HCT116 (cell line): ENCODE results near the gene CCDC80. TPM values are rescaled to one million over a fixed set of nuclear protein-coding genes. Genes with fewer than 3 reads are reported as not detected.

Source experiments
- ATAC-seq: fragments of 200-7000 bp; cut with Tn5 transposase; 2 replicates; pipeline ENCODE4 v1.9.1; 2020; ENCODE audit warnings: mild to moderate bottlenecking, moderate library complexity
- BruUV-seq: library from RNA; stranded (reverse); fragments of 400-500 nt; replicated peaks from 2 replicates; lab custom pipeline; 2021; lab: Mats Ljungman, UMichigan
- CTCF ChIA-PET: fragments of 300-600 bp; sonication (Branson Sonifier 250); formaldehyde crosslinking; loops from one replicate; lab custom pipeline; 2021; ENCODE audit warnings: antibody characterized with exemption; lab: Charles Lee
- POLR2A ChIA-PET: fragments of 300-600, 350-600 bp; sonication (Branson Sonifier 250); formaldehyde crosslinking; loops from one replicate; lab custom pipeline; 2021; ENCODE audit warnings: antibody characterized with exemption; lab: Charles Lee
- RAD21 ChIA-PET, 2 experiments: fragments of 300-600 bp; sonication (Branson Sonifier 250); formaldehyde crosslinking; loops; one replicate each; lab custom pipeline; 2023; ENCODE audit warnings: low total read pairs in 2 of 2; ENCODE audit not compliant: uncharacterized antibody in 2 of 2, unreplicated experiment in 2 of 2, low non-redundant PET in 1 of 2; lab: Charles Lee
- DNase-seq: peaks from one replicate; pipeline ENCODE4 v3.0.0-alpha.2; 2010; ENCODE audit warnings: low read depth, low spot score
- H2AFZ ChIP-seq: fragments of 200-600 bp; shearing (Covaris generic), sonication (generic); 2 replicates; pipeline ENCODE4 v1.6.1; 2017; ENCODE audit warnings: low read depth, mixed run types, mixed read lengths, antibody characterized with exemption, low read length; ENCODE audit not compliant: poor library complexity, severe bottlenecking
- H3K27ac ChIP-seq: 2 replicates; pipeline ENCODE4 v1.5.1; 2012; ENCODE audit warnings: low read depth, low read length
- H3K27me3 ChIP-seq: fragments of 200-600 bp; sonication (generic); 2 replicates; pipeline ENCODE4 v1.6.1; 2016; ENCODE audit warnings: mixed run types, low read length, mixed read lengths; ENCODE audit not compliant: insufficient read depth
- H3K36me3 ChIP-seq, 2 experiments: fragments of 200-500 bp in 1 of 2; fragments of 200-600 bp in 1 of 2; sonication (Bioruptor generic) in 1 of 2; sonication (generic) in 1 of 2; 2 replicates each; pipeline versions ENCODE4 v1.5.1 to v1.6.1; 2014 to 2016; ENCODE audit warnings: low read length in 2 of 2, inconsistent platforms in 1 of 2, mixed read lengths in 1 of 2, mixed run types in 1 of 2; ENCODE audit not compliant: insufficient read depth in 2 of 2, control insufficient read depth in 1 of 2
- H3K4me1 ChIP-seq, 2 experiments: fragments of 200-600 bp in 1 of 2; sonication (generic) in 1 of 2; 2 replicates each; pipeline versions ENCODE4 v1.5.1 to v1.6.1; 2012 to 2017; ENCODE audit warnings: low read length in 2 of 2, inconsistent platforms in 1 of 2, mild to moderate bottlenecking in 1 of 2, mixed read lengths in 1 of 2, mixed run types in 1 of 2, moderate library complexity in 1 of 2; ENCODE audit not compliant: insufficient read depth in 2 of 2, control insufficient read depth in 1 of 2
- H3K4me2 ChIP-seq: fragments of 200-600 bp; sonication (generic); 2 replicates; pipeline ENCODE4 v1.6.1; 2017; ENCODE audit warnings: mixed run types, low read length, mixed read lengths
- H3K4me3 ChIP-seq, 2 experiments: fragments of 200-600 bp in 1 of 2; sonication (generic) in 1 of 2; replicated peaks in 1 of 2; 2 replicates each; pipeline ENCODE4 v1.5.1; 2011 to 2016; ENCODE audit warnings: low read length in 2 of 2, control low read depth in 1 of 2, low read depth in 1 of 2, mild to moderate bottlenecking in 1 of 2, mixed read lengths in 1 of 2, mixed run types in 1 of 2
- H3K79me2 ChIP-seq: fragments of 200-600 bp; sonication (generic); 2 replicates; pipeline ENCODE4 v1.6.1; 2017; ENCODE audit warnings: mild to moderate bottlenecking, mixed run types, low read length, moderate library complexity, mixed read lengths; ENCODE audit not compliant: insufficient read depth
- H3K9ac ChIP-seq: fragments of 200-600 bp; sonication (generic); 2 replicates; pipeline ENCODE4 v1.6.1; 2016; ENCODE audit warnings: low read length, mixed read lengths
- H3K9me2 ChIP-seq: fragments of 200-600 bp; sonication (generic), shearing (Covaris generic); 2 replicates; pipeline ENCODE4 v1.6.1; 2017; ENCODE audit warnings: mixed run types, mild to moderate bottlenecking, moderate library complexity; ENCODE audit not compliant: insufficient read depth
- H3K9me3 ChIP-seq, 2 experiments: fragments of 200-500 bp in 1 of 2; fragments of 200-600 bp in 1 of 2; sonication (Bioruptor generic) in 1 of 2; sonication (generic) in 1 of 2; 2 replicates each; pipeline ENCODE4 v1.6.1; 2014 to 2017; ENCODE audit warnings: low read length in 2 of 2, mixed read lengths in 2 of 2, inconsistent platforms in 1 of 2, low read depth in 1 of 2, mild to moderate bottlenecking in 1 of 2, mixed run types in 1 of 2, moderate library complexity in 1 of 2; ENCODE audit not compliant: control insufficient read depth in 1 of 2, insufficient read depth in 1 of 2
- H4K20me1 ChIP-seq: fragments of 200-600 bp; sonication (generic), shearing (Covaris generic); 2 replicates; pipeline ENCODE4 v1.6.1; 2017; ENCODE audit warnings: mixed run types, mild to moderate bottlenecking, moderate library complexity; ENCODE audit not compliant: insufficient read depth
- CBX3 ChIP-seq: IDR thresholded peaks from 2 replicates; pipeline ENCODE4 v1.6.1; 2012; ENCODE audit warnings: low read depth
- CEBPB ChIP-seq: IDR thresholded peaks from 2 replicates; pipeline ENCODE4 v1.6.1; 2012; ENCODE audit warnings: low read depth
- EGR1 ChIP-seq: IDR thresholded peaks from 2 replicates; pipeline ENCODE4 v1.6.1; 2012; ENCODE audit warnings: low read depth
- ELF1 ChIP-seq: IDR thresholded peaks from 2 replicates; pipeline ENCODE4 v1.6.1; 2012; ENCODE audit warnings: low read depth, borderline replicate concordance
- EZH2 ChIP-seq: fragments of 200-600 bp; sonication (generic); IDR thresholded peaks from 2 replicates; pipeline ENCODE4 v1.6.1; 2017; ENCODE audit warnings: antibody characterized with exemption, mixed run types
- POLR2A ChIP-seq: IDR thresholded peaks from 2 replicates; pipeline ENCODE4 v1.7.0; 2011; ENCODE audit warnings: borderline replicate concordance; ENCODE audit not compliant: insufficient read depth, insufficient read length; ENCODE audit errors: extremely low read depth
- RAD21 ChIP-seq: IDR thresholded peaks from 2 replicates; pipeline ENCODE4 v1.6.1; 2012; ENCODE audit warnings: low read depth, mild to moderate bottlenecking
- SIN3A ChIP-seq: IDR thresholded peaks from 2 replicates; pipeline ENCODE4 v1.6.1; 2012; ENCODE audit warnings: low read depth
- YY1 ChIP-seq: IDR thresholded peaks from 2 replicates; pipeline ENCODE4 v1.6.1; 2011; ENCODE audit warnings: low read length, low read depth, moderate library complexity, mild to moderate bottlenecking; ENCODE audit not compliant: insufficient replicate concordance; ENCODE audit errors: extremely low read depth
- ZBTB33 ChIP-seq: IDR thresholded peaks from 2 replicates; pipeline ENCODE4 v1.6.1; 2011; ENCODE audit warnings: mild to moderate bottlenecking, low read length, moderate library complexity; ENCODE audit not compliant: insufficient replicate concordance; ENCODE audit errors: extremely low read depth
- intact Hi-C: fragments of 100-400 bp; cut with micrococcal nuclease; formaldehyde crosslinking; loops from 2 replicates; pipeline ENCODE4 v1.10.0; 2022
- total RNA-seq: library from RNA; stranded (reverse); gene quantifications from one replicate; pipeline ENCODE4 v1.2.1, GENCODE V29; 2021; ENCODE audit not compliant: unreplicated experiment
- TF ChIP-seq, protein P1 (sequence below), 3 experiments: fragments of 200-600 bp in 1 of 3; sonication (generic) in 1 of 3; IDR thresholded peaks in 2 of 3; conservative IDR thresholded peaks in 1 of 3; 2 replicates each; pipeline ENCODE4 v1.5.1; 2012 to 2017; ENCODE audit warnings: low read depth in 2 of 3, low read length in 2 of 3, antibody characterized with exemption in 1 of 3, borderline replicate concordance in 1 of 3, control low read depth in 1 of 3, mild to moderate bottlenecking in 1 of 3, mixed read lengths in 1 of 3, mixed run types in 1 of 3, moderate library complexity in 1 of 3; ENCODE audit not compliant: insufficient read depth in 1 of 3
- TF ChIP-seq, protein P2 (sequence below): IDR thresholded peaks from 2 replicates; pipeline ENCODE4 v1.6.1; 2012; ENCODE audit warnings: low read depth

The CCDC80 gene
- total RNA-seq, 1 experiment from 2014 or later = 1.7 TPM

GRCh38 chr3:112611752-112612515 is 29.0 kb downstream of the CCDC80 start:
- no peak overlapping the region for H2AFZ ChIP-seq
- no peaks in the 10 kb centered on the region for H3K9me2 ChIP-seq
- no peaks in the 10 kb centered on the region for H3K79me2 ChIP-seq
- POLR2A ChIA-PET = no interaction called here
- H3K4me1 ChIP-seq = no peaks in the 10 kb centered on the region
- intact Hi-C loops = no loop called here
- no peak overlapping the region for H3K27ac ChIP-seq
- DNase-seq (no peak), ATAC-seq (no peak)
- H3K36me3 ChIP-seq = no peaks in the 10 kb centered on the region
- CTCF ChIA-PET = interaction anchor here (0.6 to 0.7 kb wide), 2 partner anchors 319 to 644 kb away, joined by 5 to 6 read pairs; no protein-coding TSS in a partner anchor
- RAD21 ChIA-PET = no interaction called here
- no peaks in the 10 kb centered on the region for H4K20me1 ChIP-seq
- no TSS peak for BruUV-seq
- TF ChIP-seq RAD21 = no peak
- TF ChIP-seq, protein P1, sequence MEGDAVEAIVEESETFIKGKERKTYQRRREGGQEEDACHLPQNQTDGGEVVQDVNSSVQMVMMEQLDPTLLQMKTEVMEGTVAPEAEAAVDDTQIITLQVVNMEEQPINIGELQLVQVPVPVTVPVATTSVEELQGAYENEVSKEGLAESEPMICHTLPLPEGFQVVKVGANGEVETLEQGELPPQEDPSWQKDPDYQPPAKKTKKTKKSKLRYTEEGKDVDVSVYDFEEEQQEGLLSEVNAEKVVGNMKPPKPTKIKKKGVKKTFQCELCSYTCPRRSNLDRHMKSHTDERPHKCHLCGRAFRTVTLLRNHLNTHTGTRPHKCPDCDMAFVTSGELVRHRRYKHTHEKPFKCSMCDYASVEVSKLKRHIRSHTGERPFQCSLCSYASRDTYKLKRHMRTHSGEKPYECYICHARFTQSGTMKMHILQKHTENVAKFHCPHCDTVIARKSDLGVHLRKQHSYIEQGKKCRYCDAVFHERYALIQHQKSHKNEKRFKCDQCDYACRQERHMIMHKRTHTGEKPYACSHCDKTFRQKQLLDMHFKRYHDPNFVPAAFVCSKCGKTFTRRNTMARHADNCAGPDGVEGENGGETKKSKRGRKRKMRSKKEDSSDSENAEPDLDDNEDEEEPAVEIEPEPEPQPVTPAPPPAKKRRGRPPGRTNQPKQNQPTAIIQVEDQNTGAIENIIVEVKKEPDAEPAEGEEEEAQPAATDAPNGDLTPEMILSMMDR (IDR thresholded peaks at IDR 0.05 in 2 of 3, conservative IDR thresholded peaks at IDR 0.05 in 1 of 3; ENCODE audit: borderline replicate concordance in 1 of 3, insufficient read depth in 1 of 3, low read depth in 2 of 3, low read length in 2 of 3) = no peak
- no peak for TF ChIP-seq POLR2A
- TF ChIP-seq EZH2 = no peak
- H3K9me3 ChIP-seq = no peaks in the 10 kb centered on the region
- H3K4me2 ChIP-seq = no peak overlapping the region
- H3K9ac ChIP-seq = no peak overlapping the region
- no peak overlapping the region for H3K4me3 ChIP-seq
- no peaks in the 10 kb centered on the region for H3K27me3 ChIP-seq

DNA sequence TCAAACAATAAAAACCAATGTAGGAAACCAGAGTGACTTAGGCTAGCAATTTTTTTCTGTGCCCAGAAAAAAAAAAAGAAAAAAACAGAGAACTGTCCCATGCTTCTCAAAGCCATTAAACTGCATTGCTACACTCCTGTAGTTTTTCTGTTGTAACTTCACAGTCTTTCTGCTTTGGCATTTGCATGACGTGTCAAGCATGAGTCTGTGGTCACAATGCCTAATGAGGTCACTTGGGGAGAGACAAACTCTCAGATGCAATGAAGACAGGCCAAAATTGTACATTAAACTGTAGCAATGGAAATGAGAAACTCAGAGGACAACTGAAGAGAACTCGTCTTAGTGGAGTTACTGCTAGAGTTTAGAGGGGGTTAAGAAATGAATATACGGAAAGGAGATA is 30.8 kb downstream of the CCDC80 start:
- Histone ChIP-seq H3K9me2 (no peaks in the 10 kb centered on the region), H3K4me2 (no peak overlapping the region), H3K4me3 (no peak overlapping the region), H3K27ac (no peak overlapping the region), H3K9me3 (no peaks in the 10 kb centered on the region), H3K27me3 (no peaks in the 10 kb centered on the region), H2AFZ (no peak overlapping the region), H3K4me1 (no peaks in the 10 kb centered on the region), H4K20me1 (no peaks in the 10 kb centered on the region), H3K9ac (no peak overlapping the region), H3K79me2 (no peaks in the 10 kb centered on the region), H3K36me3 (no peaks in the 10 kb centered on the region)
- intact Hi-C loops = no loop called here
- DNase-seq = no peak
- RAD21 ChIA-PET = no interaction called here
- no peak for ATAC-seq
- BruUV-seq = no TSS peak
- CTCF ChIA-PET = no interaction called here
- POLR2A ChIA-PET = no interaction called here
- TF ChIP-seq ZBTB33 = no peak
- TF ChIP-seq CBX3 = no peak
- TF ChIP-seq ELF1 = no peak
- TF ChIP-seq, protein P2, sequence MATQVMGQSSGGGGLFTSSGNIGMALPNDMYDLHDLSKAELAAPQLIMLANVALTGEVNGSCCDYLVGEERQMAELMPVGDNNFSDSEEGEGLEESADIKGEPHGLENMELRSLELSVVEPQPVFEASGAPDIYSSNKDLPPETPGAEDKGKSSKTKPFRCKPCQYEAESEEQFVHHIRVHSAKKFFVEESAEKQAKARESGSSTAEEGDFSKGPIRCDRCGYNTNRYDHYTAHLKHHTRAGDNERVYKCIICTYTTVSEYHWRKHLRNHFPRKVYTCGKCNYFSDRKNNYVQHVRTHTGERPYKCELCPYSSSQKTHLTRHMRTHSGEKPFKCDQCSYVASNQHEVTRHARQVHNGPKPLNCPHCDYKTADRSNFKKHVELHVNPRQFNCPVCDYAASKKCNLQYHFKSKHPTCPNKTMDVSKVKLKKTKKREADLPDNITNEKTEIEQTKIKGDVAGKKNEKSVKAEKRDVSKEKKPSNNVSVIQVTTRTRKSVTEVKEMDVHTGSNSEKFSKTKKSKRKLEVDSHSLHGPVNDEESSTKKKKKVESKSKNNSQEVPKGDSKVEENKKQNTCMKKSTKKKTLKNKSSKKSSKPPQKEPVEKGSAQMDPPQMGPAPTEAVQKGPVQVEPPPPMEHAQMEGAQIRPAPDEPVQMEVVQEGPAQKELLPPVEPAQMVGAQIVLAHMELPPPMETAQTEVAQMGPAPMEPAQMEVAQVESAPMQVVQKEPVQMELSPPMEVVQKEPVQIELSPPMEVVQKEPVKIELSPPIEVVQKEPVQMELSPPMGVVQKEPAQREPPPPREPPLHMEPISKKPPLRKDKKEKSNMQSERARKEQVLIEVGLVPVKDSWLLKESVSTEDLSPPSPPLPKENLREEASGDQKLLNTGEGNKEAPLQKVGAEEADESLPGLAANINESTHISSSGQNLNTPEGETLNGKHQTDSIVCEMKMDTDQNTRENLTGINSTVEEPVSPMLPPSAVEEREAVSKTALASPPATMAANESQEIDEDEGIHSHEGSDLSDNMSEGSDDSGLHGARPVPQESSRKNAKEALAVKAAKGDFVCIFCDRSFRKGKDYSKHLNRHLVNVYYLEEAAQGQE = no peak
- no peak for TF ChIP-seq EGR1
- TF ChIP-seq RAD21 = no peak
- no peak for TF ChIP-seq SIN3A
- TF ChIP-seq YY1 = no peak
- TF ChIP-seq CEBPB = no peak
